Measurements from ENCODE around the gene SLC43A3.

The SLC43A3 gene

GRCh38 chr11:57432149-57432561 lies 5.2 kb upstream of the SLC43A3 start:
- TF ChIP-seq CTCF (conservative IDR thresholded peaks at IDR 0.05), result no peak
- H3K27ac ChIP-seq, result no peak overlapping the region

- no peak overlapping the region for H3K27ac ChIP-seq
- TF ChIP-seq CTCF (conservative IDR thresholded peaks at IDR 0.05), result no peak
Observed at GRCh38 chr11:57430952-57431351, 4.0 kb upstream of the SLC43A3 start.

- no peak for TF ChIP-seq CTCF (conservative IDR thresholded peaks at IDR 0.05)
- no peak overlapping the region for H3K27ac ChIP-seq
Observed at GRCh38 chr11:57429946-57430345, 3.0 kb upstream of the SLC43A3 start.

GRCh38 chr11:57428643-57429042 lies 1.7 kb upstream of the SLC43A3 start:
- no peak overlapping the region for H3K27ac ChIP-seq

GRCh38 chr11:57427727-57428082 lies 784 bp upstream of the SLC43A3 start:
- no peak for TF ChIP-seq CTCF (conservative IDR thresholded peaks at IDR 0.05)
- peak overlapping the region; percentile 51 for H3K27ac ChIP-seq

More at GRCh38 chr11:57428643-57429042, 1.7 kb upstream of the SLC43A3 start:
- no peak for TF ChIP-seq CTCF (conservative IDR thresholded peaks at IDR 0.05)

GRCh38 chr11:57426439-57426928 lies 437 bp downstream of the SLC43A3 start:
- peak overlapping the region; percentile 51; the same call in 1 of the 2 replicates for H3K27ac ChIP-seq
- TF ChIP-seq CTCF (conservative IDR thresholded peaks at IDR 0.05), result no peak

GRCh38 chr11:57425565-57426438 lies 1.1 kb downstream of the SLC43A3 start:
- H3K27ac ChIP-seq, result no peak overlapping the region
- TF ChIP-seq CTCF (conservative IDR thresholded peaks at IDR 0.05), result no peak
